ENCODE results near the gene ROMO1.

ROMO1 gene

GRCh38 chr20:35699127-35699956 lies at the start of gene ROMO1, which contains the start of gene NFS1:
TSS of gene ROMO1 (plus strand) at chr20:35699405. CDS start at chr20:35699633, 228 bp downstream.
TSS of gene NFS1 (minus strand) at chr20:35699352. CDS start at chr20:35699288, 64 bp downstream.
- peak; percentile 77 to 83 for DNase-seq (ENCODE audit: low read depth in 2 of 2)

DNA sequence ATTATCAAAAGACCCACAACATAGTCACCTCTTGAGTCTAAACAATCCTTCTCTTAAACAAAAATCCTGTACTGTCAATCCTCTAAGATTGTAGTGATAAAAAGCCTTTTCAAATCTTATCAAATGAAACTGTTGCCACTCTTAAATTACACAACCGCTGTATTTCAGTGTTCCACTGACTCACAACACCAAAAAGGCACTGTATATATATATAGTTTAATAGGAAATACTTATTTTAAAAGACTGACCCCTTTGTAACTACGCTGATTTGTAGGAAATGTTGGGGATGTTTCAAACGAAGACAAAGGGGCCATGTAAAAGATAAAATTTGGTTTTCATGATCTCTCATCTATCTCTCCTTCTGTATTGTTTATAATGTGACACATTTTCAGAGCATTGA lies 48.6 kb upstream of the ROMO1 start:
- DNase-seq (ENCODE audit: low read depth in 2 of 2), result no peak

DNA sequence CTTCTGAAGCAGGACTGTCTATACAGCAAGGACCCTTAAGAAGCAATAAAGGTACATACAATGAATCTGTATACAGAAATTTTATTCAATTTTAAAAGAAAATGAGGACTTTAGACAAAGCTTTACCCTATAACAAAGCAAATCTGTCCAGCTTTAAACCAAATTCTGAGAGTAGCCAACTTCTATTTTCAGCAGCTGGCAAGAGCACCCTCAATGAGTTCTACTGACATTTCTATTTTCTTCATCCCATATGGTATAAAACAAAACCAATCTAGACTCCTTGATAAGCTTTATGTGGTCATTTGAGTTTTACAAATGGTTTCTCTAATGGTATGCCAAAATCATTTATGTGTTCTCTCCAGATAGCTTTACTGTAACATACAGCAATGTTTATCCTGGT lies 47.2 kb upstream of the ROMO1 start:
- no peak for DNase-seq (ENCODE audit: low read depth in 2 of 2)

DNA sequence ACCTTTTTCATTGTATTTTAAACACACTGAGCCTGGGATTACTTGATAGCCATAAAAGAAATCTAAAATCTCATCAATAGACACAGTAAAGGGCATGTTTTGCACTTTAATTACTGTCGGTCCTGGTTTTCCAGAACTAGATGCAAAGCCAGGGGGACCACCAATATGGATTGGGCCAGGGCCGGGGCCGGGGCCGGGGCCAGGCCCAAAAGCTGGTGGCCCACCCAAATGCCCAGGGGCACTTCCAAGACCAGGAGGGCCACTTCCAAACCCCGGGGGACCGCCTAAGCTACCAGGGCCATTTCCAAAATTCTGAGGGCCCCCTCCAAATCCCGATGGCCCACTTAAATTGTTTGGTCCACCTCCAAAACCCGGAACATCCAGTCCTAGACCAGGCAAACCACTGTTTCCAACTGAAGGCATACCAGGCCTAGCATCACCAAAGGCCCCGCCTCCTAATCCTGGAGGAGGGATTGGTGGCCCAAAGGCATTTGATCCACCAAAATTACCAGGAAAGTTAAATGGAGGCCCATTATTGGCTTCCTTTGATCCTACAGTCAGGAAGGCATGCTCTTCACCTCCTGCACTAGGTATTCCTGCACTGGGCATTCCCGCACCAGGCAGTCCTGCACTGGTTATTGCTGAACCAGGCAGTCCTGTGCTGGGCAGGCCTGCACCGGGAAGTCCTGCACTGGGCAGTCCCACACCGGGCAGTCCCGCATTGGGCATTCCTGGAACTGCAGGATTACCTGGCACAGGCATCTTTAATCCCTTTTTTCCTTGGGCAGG lies 46.4 kb upstream of the ROMO1 start:
- DNase-seq (ENCODE audit: low read depth in 2 of 2), result no peak

GRCh38 chr20:35653430-35653734 lies 45.8 kb upstream of the ROMO1 start:
- no peak for DNase-seq (ENCODE audit: low read depth in 2 of 2)

GRCh38 chr20:35653893-35654292 lies 45.3 kb upstream of the ROMO1 start:
- no peak for DNase-seq (ENCODE audit: low read depth in 2 of 2)

GRCh38 chr20:35654415-35654814 lies 44.8 kb upstream of the ROMO1 start:
- DNase-seq (ENCODE audit: low read depth in 2 of 2), result no peak

GRCh38 chr20:35657271-35657670 lies 41.9 kb upstream of the ROMO1 start:
- DNase-seq (ENCODE audit: low read depth in 2 of 2), result no peak

GRCh38 chr20:35660122-35660937 lies 38.9 kb upstream of the ROMO1 start:
- peak; percentile 17 to 37 for DNase-seq (ENCODE audit: low read depth in 2 of 2)

GRCh38 chr20:35661053-35661452 lies 38.2 kb upstream of the ROMO1 start:
- no peak for DNase-seq (ENCODE audit: low read depth in 2 of 2)

DNA sequence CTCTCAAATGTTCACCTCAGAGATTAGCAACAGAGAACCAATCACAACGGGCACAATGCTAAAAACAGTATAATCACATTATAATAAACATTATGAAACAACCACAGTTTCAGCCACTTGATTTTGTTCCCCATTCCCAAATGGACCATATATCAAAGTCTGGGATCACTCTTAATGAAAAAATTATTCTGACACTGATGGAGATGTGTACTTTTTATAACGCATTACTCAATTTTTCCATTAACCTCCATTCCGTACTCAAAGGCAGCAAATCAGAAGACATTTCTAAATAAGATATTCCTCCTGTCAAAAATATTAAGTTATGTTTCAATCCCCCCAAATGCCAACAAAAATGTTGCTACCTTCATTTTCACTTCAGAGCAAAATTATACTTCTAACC lies 37.3 kb upstream of the ROMO1 start:
- DNase-seq (ENCODE audit: low read depth in 2 of 2), result no peak

DNA sequence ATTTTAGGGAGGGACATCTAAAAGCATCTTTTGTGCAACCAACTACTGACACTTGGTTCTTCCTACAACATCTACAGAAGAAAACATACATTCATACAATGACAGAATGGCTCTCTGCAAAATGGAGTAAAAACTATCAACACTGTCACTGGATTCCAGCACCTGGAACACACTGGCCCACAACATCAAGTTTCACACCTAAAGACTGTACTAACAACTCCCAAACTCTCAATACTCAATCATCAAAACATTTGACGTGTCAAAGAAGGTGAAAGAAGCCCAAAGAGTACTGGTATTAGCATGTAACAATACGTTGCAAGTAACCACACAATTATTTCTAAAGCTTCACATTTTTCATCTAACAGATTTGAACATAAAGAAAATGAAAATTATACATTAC lies 36.7 kb upstream of the ROMO1 start:
- DNase-seq (ENCODE audit: low read depth in 2 of 2), result no peak

DNA sequence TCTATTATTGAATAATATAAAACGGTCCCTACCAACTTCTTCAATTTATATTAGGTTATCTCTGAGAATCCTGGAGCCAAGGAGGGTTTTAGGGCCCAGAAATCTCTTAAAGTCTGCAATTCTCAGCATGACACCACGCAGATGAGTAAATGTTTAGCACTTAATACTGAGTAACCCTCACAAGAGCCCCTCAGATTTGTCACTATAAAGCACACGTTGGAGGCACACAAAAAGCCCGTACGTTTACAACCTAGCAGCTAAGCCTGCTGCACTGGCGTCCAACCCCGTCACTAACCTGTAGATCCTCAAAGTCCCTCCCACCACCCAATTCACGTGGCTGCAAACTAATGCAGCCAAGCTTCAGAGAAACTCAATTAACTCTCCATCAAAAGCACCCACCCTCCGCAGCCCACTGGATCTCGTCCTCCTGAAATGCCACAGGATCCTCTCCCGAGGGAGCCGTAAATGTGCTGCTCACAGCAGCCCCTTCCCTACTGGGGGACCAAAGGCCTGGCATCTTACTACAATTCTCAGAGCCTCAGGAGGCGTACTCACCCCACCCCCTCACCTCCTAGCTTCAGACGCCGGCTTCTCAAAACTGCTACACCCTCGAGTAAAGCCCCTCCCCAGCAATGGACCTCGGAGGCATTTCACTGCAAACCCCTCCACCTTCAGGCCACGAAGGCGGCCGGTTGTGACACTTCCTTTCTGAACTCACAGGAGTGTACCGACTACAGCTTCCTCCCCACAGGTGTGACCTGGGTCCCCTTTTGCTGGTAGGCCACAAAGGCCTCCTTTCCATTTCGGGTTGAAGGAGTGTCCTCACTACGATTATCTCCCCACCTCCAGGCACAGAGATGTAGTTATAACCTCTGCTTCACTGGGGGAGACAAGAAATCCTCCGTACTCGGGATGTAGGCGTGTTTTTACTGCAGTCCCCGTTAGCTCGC lies 35.4 kb upstream of the ROMO1 start:
- DNase-seq (ENCODE audit: low read depth in 2 of 2), result peak; percentile 26 to 52

DNA sequence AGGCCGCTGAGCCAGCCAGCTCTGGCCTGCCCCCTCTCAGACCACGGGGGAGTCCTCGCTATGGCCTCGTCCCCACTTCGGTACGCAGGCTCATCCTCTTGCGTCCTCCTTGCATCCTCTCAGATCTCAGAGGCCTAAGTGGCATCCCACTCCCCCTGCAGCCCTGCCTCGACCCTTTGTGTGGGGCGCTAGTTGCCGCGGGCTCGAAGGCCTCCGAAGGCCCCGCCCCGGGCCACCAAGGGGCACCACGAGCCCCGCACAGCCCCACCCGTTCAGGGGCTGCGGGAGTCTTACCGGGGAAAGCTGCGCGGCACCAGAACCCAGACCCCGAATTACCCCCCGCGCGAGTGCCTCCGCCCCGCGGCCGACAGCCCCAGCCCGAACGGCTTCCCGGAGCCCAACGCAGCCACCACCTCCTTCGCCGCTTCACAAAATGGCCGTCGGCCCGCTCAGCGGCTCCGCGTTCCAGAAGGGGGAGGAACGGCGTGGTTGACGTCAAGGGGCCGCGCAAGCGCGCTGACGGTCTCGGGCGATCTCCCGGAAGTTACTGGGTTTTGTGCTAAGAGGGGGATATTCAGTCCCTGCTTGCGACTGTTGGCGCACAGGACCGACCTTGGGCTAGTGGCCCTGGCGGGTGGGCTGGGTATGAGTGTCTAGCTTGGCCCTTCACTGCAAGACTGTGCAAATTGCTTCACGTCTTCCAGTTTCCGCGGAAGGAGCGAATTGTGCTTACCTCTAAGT lies 34.6 kb upstream of the ROMO1 start, which contains the start of the genes CPNE1 and RBM12:
Gene CPNE1 (minus strand): TSS at position 435 of the 741 bp plus-strand sequence. CDS start 31,977 bp downstream, outside the sequence.
Gene RBM12 (minus strand): TSS at position 435 of the 741 bp plus-strand sequence. CDS start 9,578 bp downstream, outside the sequence.
- DNase-seq (ENCODE audit: low read depth in 2 of 2), result peak; percentile 85 to 90

- DNase-seq (ENCODE audit: low read depth in 2 of 2), result no peak
These were observed 33.3 kb upstream of the ROMO1 start for GRCh38 chr20:35665949-35666288.

DNA sequence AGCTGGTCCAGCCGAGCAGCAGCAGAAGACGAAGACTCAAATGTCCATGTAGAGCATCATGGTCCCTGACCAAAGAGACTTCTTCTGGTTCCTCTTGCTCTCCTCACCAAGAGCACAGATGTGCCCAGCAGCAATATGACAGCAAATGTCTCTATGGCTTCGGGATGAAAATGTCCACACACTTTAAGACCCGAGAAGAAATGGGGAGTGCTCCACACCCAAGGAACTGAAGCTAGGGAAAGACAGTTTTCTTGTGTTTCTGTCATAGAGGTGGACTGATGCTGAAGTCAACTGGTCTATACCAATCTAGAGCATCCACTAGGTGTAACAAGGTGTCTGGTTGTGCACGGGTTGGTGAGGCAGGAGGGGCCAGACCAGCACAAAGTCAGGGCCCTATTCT lies 30.0 kb upstream of the ROMO1 start:
- DNase-seq (ENCODE audit: low read depth in 2 of 2), result no peak

GRCh38 chr20:35669681-35670080 lies 29.5 kb upstream of the ROMO1 start:
- no peak for DNase-seq (ENCODE audit: low read depth in 2 of 2)

DNA sequence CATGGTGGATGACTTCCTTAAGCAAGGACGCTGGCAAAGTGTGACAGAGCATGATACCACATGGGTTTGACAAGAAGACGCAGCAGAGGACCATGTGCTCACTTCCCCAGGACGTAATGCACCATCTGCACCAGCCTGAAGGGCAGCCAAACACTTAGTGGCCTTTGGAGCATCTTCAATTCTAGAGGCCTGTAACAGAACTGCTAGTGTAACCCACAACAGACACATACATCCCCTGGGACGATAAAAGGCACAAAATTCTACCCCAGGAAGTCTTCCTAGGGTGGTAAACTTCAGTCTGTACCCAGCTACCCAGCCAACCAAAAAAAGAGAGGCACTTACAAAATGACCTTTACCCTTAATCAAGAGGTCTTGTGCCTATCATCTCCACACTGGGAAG lies 25.3 kb upstream of the ROMO1 start:
- no peak for DNase-seq (ENCODE audit: low read depth in 2 of 2)

GRCh38 chr20:35674921-35675320 lies 24.3 kb upstream of the ROMO1 start:
- no peak for DNase-seq (ENCODE audit: low read depth in 2 of 2)
